ENCODE results near the gene EDN2.

GRCh38 chr1:41475346-41475745 is 9.1 kb downstream of the EDN2 start:
- TF ChIP-seq POLR2A (IDR thresholded peaks at IDR 0.05) (no peak), CTCF (IDR thresholded peaks at IDR 0.05) (no peak)

All from lower leg skin (tissue), 3 donors.